ENCODE data around the gene LRRC8A. TPM values are rescaled to one million over a fixed set of nuclear protein-coding genes. Genes with fewer than 3 reads are reported as not detected.
A peak's percentile ranks its signal among the peaks of the same experiment; 100 is the strongest.
"Not testable (repeated sequence)": the region's sequence is repeated elsewhere in the genome, so short reads cannot be mapped to it uniquely, and the experiment has no call there.

The LRRC8A gene
- total and polyA plus RNA-seq, 4 experiments from 2014 or later: 18.7 to 40.6 (median 25.4) TPM

DNA sequence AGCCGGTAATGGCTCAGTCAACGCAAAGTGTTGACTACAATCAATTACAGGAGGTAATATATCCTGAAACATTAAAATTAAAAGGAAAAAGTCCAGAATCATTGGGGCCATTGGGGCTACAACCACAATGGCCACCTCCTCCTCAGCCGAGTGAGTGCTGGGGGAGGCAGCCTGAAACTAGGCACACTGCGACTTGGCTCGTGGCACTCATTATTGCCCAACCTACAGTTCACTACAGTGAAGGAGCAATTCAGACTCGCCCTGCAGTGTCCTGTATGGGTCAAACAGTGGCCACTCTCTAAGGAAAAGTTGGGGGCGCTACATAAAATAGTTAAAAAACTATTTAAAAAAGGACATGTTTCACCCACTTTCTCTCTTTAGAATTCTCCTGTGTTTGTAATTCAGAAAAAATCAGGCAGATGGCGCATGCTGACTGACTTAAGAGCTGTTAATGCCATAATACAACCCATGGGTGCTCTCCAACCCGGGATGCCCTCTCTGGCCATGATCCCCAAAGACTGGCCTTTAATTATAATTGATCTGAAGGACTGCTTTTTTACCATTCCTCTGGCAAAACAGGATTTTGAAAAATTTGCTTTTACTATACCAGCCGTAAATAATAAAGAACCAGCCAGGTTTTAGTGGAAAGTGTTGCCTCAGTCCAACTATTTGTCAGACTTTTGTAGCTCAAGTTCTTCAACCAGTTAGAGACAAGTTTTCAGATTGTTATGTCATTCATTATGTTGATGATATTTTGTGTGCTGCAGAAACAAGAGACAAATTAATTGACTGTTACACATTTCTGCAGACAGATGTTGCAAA is 29.9 kb upstream of the LRRC8A start:
- H3K27me3 Mint-ChIP-seq; H3K4me1 ChIP-seq (ENCODE audit: insufficient read depth, low read length); intact Hi-C loops (cut with micrococcal nuclease); H3K27me3 ChIP-seq (ENCODE audit: insufficient read depth, low read length); H3K36me3 ChIP-seq (ENCODE audit: insufficient read depth, low read length); H3K27ac Mint-ChIP-seq; H3K4me3 Mint-ChIP-seq; H3K9me3 ChIP-seq (ENCODE audit: control insufficient read depth in 1 of 2, low read length in 2 of 2); H3K27ac ChIP-seq (ENCODE audit: low read depth, low read length); H3K4me3 ChIP-seq (ENCODE audit: low read length in 2 of 2); H3K4me1 Mint-ChIP-seq: not testable (repeated sequence)
- POLR2A ChIA-PET (ENCODE audit: partially characterized antibody): interaction anchor here (0.6 kb wide), 1 partner anchor 77 kb away, joined by 3 read pairs; no protein-coding TSS in a partner anchor
- Mint-ChIP-seq H3K36me3 (peaks cover 17 to 24% of the 10 kb centered on the region in 2 donors), H3K9me3 (peaks cover 0 to 27% (median 19%) of the 10 kb centered on the region in 8 donors)
- CTCF ChIA-PET (ENCODE audit: partially characterized antibody): interaction anchor here (2.0 kb wide), 1 partner anchor 76 kb away, joined by 8 read pairs; no protein-coding TSS in a partner anchor
- DNase-seq: peak in 1 of 5 donors; percentile 8

DNA sequence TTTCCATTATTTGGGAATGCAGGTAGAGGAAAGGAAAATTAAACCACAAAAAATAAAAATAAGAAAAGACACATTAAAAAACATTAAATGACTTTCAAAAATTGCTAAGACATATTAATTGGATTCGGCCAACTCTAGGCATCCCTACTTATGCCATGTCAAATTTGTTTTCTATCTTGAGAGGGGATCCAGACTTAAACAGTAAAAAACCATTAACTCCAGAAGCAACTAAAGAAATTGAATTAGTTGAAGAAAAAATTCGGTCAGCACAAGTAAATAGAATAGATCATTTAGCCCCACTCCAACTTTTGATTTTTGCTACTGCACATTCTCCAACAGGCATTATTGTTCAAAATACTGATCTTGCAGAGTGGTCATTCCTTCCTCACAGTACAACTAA is 29.3 kb upstream of the LRRC8A start:
- H3K9me3 ChIP-seq (ENCODE audit: control insufficient read depth in 1 of 2, low read length in 2 of 2); H3K4me3 Mint-ChIP-seq; DNase-seq; H3K27me3 ChIP-seq (ENCODE audit: insufficient read depth, low read length); H3K27me3 Mint-ChIP-seq; H3K4me1 Mint-ChIP-seq; H3K27ac ChIP-seq (ENCODE audit: low read depth, low read length); intact Hi-C loops (cut with micrococcal nuclease); H3K4me1 ChIP-seq (ENCODE audit: insufficient read depth, low read length); H3K27ac Mint-ChIP-seq; H3K36me3 ChIP-seq (ENCODE audit: insufficient read depth, low read length); H3K4me3 ChIP-seq (ENCODE audit: low read length in 2 of 2): not testable (repeated sequence)
- ChIA-PET POLR2A (ENCODE audit: partially characterized antibody) (interaction anchor here (0.6 kb wide), 1 partner anchor 76 kb away, joined by 3 read pairs; no protein-coding TSS in a partner anchor), CTCF (ENCODE audit: partially characterized antibody) (interaction anchor here (2.0 kb wide), 1 partner anchor 76 kb away, joined by 8 read pairs; no protein-coding TSS in a partner anchor)
- Mint-ChIP-seq H3K36me3 (peaks cover 17 to 24% of the 10 kb centered on the region in 2 donors), H3K9me3 (peaks cover 0 to 24% (median 18%) of the 10 kb centered on the region in 8 donors)

DNA sequence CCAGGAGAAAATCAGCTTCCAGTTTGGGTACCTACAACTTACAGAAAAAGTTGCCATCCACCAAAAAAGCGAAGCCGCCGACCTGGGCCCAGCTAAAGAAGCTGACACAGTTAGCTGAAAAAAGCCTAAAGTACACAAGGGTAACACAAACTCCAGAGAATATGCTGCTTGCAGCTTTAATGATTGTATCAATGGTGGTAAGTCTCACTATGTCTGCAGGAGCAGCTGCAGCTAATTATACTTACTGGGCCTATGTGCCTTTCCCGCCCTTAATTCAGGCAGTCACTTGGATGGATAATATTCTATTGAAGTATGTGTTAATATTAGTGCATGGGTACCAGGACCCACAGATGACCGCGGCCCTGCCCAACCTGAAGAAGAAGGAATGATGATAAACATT is 27.5 kb upstream of the LRRC8A start:
- POLR2A ChIA-PET (ENCODE audit: partially characterized antibody); H3K4me3 ChIP-seq (ENCODE audit: low read length in 2 of 2); H3K27ac Mint-ChIP-seq; H3K27me3 Mint-ChIP-seq; H3K4me1 Mint-ChIP-seq; intact Hi-C loops (cut with micrococcal nuclease); H3K9me3 ChIP-seq (ENCODE audit: control insufficient read depth in 1 of 2, low read length in 2 of 2); H3K4me3 Mint-ChIP-seq; H3K27me3 ChIP-seq (ENCODE audit: insufficient read depth, low read length); H3K36me3 ChIP-seq (ENCODE audit: insufficient read depth, low read length); H3K4me1 ChIP-seq (ENCODE audit: insufficient read depth, low read length); DNase-seq; H3K27ac ChIP-seq (ENCODE audit: low read depth, low read length): not testable (repeated sequence)
- Mint-ChIP-seq H3K36me3 (peaks cover 17% of the 10 kb centered on the region in 2 donors), H3K9me3 (peaks cover 0 to 22% (median 16%) of the 10 kb centered on the region in 8 donors)
- CTCF ChIA-PET (ENCODE audit: partially characterized antibody): interaction anchor here (0.8 to 1.4 kb wide), 2 partner anchors 9 to 73 kb away, joined by 5 to 6 read pairs; no protein-coding TSS in a partner anchor

DNA sequence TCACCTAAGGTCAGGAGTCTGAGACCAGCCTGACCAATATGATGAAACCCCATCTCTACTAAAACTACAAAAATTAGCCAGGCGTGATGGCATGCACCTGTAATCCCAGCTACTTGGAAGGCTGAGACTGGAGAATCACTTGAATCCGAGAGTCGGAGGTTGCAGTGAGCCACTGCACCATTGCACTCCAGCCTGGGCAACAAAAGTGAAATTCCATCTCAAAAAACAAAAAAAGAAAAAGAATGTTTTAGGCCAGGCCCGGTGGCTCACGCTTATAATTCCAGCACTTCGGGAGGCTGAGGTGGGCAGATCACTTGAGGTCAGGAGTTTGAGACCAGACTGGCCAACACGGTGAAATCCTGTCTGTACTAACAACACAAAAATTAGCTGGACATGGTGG is 23.5 kb upstream of the LRRC8A start:
- H3K27me3 Mint-ChIP-seq; H3K9me3 Mint-ChIP-seq; H3K9me3 ChIP-seq (ENCODE audit: control insufficient read depth in 1 of 2, low read length in 2 of 2); intact Hi-C loops (cut with micrococcal nuclease); H3K27ac ChIP-seq (ENCODE audit: low read depth, low read length); H3K36me3 ChIP-seq (ENCODE audit: insufficient read depth, low read length); H3K4me3 Mint-ChIP-seq; DNase-seq; H3K27ac Mint-ChIP-seq; POLR2A ChIA-PET (ENCODE audit: partially characterized antibody); H3K4me1 Mint-ChIP-seq; H3K4me1 ChIP-seq (ENCODE audit: insufficient read depth, low read length); H3K36me3 Mint-ChIP-seq; H3K27me3 ChIP-seq (ENCODE audit: insufficient read depth, low read length); H3K4me3 ChIP-seq (ENCODE audit: low read length in 2 of 2): not testable (repeated sequence)
- CTCF ChIA-PET (ENCODE audit: partially characterized antibody): interaction anchor here (1.3 to 12.6 kb wide), 2 partner anchors 17 to 69 kb away, joined by 5 to 332 read pairs; no protein-coding TSS in a partner anchor

DNA sequence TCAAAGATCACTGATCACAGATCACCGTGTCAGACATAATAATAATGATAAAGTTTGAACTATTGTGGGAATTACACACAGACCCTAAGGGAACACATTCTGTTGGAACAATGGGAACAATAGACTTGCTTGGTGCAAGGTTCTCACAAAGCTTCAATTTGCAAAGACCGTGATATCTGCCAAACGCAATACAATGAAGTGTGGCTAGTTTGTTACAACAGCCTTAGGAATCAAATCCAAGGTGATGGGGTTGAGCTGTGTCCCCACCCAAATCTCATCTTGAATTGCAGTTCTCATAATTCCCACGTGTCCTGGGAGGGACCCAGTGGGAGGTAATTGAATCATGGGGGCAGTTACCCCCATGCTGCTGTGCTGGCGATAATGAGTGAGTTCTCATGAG is 21.0 kb upstream of the LRRC8A start:
- Mint-ChIP-seq H3K36me3 (no peaks in the 10 kb centered on the region), H3K27ac (peak overlapping the region in 1 of 7 donors; percentile 36), H3K9me3 (no peaks in the 10 kb centered on the region), H3K4me3 (no peak overlapping the region), H3K4me1 (peaks cover 3 to 6% (median 5%) of the 10 kb centered on the region in 4 donors), H3K27me3 (no peaks in the 10 kb centered on the region)
- ChIA-PET POLR2A (ENCODE audit: partially characterized antibody) (no interaction called here), CTCF (ENCODE audit: partially characterized antibody) (interaction anchor here (1.4 to 12.6 kb wide), 3 partner anchors 11 to 66 kb away, joined by 3 to 332 read pairs (median 15); no protein-coding TSS in a partner anchor)
- Histone ChIP-seq H3K9me3 (ENCODE audit: control insufficient read depth in 1 of 2, low read length in 2 of 2) (no peaks in the 10 kb centered on the region), H3K27ac (ENCODE audit: low read depth, low read length) (no peak overlapping the region), H3K4me1 (ENCODE audit: insufficient read depth, low read length) (peaks cover 9% of the 10 kb centered on the region), H3K4me3 (ENCODE audit: low read length in 2 of 2) (no peak overlapping the region), H3K36me3 (ENCODE audit: insufficient read depth, low read length) (no peaks in the 10 kb centered on the region), H3K27me3 (ENCODE audit: insufficient read depth, low read length) (no peaks in the 10 kb centered on the region)
- intact Hi-C loops (cut with micrococcal nuclease): no loop called here
- DNase-seq: no peak

DNA sequence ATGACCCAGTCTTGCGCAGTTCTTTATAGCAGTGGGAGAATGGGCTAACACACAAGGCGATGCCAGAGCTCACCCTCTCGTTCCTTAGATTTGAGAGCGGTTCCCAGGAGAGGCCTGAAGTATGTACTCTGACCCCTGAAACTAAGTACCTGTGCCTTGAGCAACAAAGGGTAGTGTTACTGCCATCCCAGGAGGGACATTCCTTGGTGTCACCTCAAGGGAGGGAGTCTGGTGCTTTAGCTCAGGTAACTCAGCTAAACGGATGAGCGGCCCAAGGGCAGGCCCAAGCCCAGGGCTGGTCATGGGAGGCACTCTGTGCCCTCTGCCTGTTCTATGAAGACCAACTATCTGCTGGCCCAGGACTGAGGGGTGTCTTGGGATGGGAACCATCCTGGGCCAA is 20.4 kb upstream of the LRRC8A start:
- H3K4me1 Mint-ChIP-seq: peaks cover 3 to 6% (median 5%) of the 10 kb centered on the region in 4 donors
- H3K4me1 ChIP-seq (ENCODE audit: insufficient read depth, low read length): peaks cover 9% of the 10 kb centered on the region
- CTCF ChIA-PET (ENCODE audit: partially characterized antibody): interaction anchor here (0.6 to 12.6 kb wide), 4 partner anchors 11 to 66 kb away, joined by 3 to 332 read pairs (median 10); no protein-coding TSS in a partner anchor
- no peaks in the 10 kb centered on the region for H3K9me3 ChIP-seq (ENCODE audit: control insufficient read depth in 1 of 2, low read length in 2 of 2)
- H3K27me3 Mint-ChIP-seq: no peaks in the 10 kb centered on the region
- no peaks in the 10 kb centered on the region for H3K36me3 Mint-ChIP-seq
- intact Hi-C loops (cut with micrococcal nuclease): no loop called here
- H3K27me3 ChIP-seq (ENCODE audit: insufficient read depth, low read length): no peaks in the 10 kb centered on the region
- H3K27ac ChIP-seq (ENCODE audit: low read depth, low read length): no peak overlapping the region
- no peak overlapping the region for H3K4me3 Mint-ChIP-seq
- H3K9me3 Mint-ChIP-seq: no peaks in the 10 kb centered on the region
- H3K27ac Mint-ChIP-seq: peak overlapping the region in 1 of 7 donors; percentile 36
- no peak overlapping the region for H3K4me3 ChIP-seq (ENCODE audit: low read length in 2 of 2)
- POLR2A ChIA-PET (ENCODE audit: partially characterized antibody): interaction anchor here (1.3 kb wide), 1 partner anchor 67 kb away, joined by 3 read pairs; no protein-coding TSS in a partner anchor
- no peaks in the 10 kb centered on the region for H3K36me3 ChIP-seq (ENCODE audit: insufficient read depth, low read length)
- no peak for DNase-seq

DNA sequence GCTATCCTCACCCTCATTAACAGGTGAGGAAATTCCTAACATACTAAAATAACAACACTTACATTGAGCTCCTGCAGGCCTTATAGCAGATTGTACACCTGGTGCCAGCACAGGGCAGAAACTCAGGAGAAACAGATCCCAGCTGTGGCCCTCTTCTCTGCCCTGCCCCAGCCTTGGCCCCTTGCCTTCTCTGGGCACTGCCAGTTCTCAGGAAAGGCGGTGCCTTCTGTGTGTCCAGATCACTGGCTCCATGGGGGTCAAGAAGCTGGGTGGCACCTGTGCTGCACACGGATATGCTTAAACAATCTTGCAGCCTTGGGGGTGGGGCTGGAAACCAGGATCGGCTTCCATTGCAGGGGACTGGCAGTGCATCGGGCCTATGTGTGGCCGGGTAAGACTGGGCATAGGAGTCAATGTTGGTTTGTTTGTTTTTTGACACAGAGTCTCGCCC is 19.5 kb upstream of the LRRC8A start:
- DNase-seq: no peak
- ChIA-PET CTCF (ENCODE audit: partially characterized antibody) (interaction anchor here (0.9 to 12.6 kb wide), 7 partner anchors 10 to 369 kb away, joined by 3 to 332 read pairs (median 5); partner anchors contain the start of genes ENDOG and ZDHHC12), POLR2A (ENCODE audit: partially characterized antibody) (interaction anchor here (1.3 kb wide), 1 partner anchor 66 kb away, joined by 3 read pairs; no protein-coding TSS in a partner anchor)
- intact Hi-C loops (cut with micrococcal nuclease): loop anchor here (2.0 kb wide), 2 partner anchors 18 to 214 kb away; partner anchors contain the start of gene KYAT1
- Histone ChIP-seq H3K4me1 (ENCODE audit: insufficient read depth, low read length) (peaks cover 9% of the 10 kb centered on the region), H3K36me3 (ENCODE audit: insufficient read depth, low read length) (no peaks in the 10 kb centered on the region), H3K4me3 (ENCODE audit: low read length in 2 of 2) (no peak overlapping the region), H3K27me3 (ENCODE audit: insufficient read depth, low read length) (no peaks in the 10 kb centered on the region), H3K9me3 (ENCODE audit: control insufficient read depth in 1 of 2, low read length in 2 of 2) (no peaks in the 10 kb centered on the region), H3K27ac (ENCODE audit: low read depth, low read length) (no peak overlapping the region)
- Mint-ChIP-seq H3K27me3 (no peaks in the 10 kb centered on the region), H3K36me3 (no peaks in the 10 kb centered on the region), H3K4me1 (peaks cover 3 to 6% (median 5%) of the 10 kb centered on the region in 4 donors), H3K9me3 (no peaks in the 10 kb centered on the region), H3K4me3 (no peak overlapping the region), H3K27ac (peak overlapping the region in 1 of 7 donors; percentile 15)
